HL-60 (cell line): ENCODE results near the gene TESK2.

ENCODE experiments used
- CTCF ChIP-seq: IDR thresholded peaks from one replicate; pipeline ENCODE4 v1.5.1; 2011; ENCODE audit warnings: low read length, control low read depth, inconsistent platforms; ENCODE audit not compliant: insufficient read depth
- GABPA ChIP-seq: IDR thresholded peaks from 2 replicates; pipeline ENCODE4 v1.6.1; 2012; ENCODE audit warnings: low read depth
- POLR2AphosphoS5 ChIP-seq: IDR thresholded peaks from 2 replicates; pipeline ENCODE4 v1.6.1; 2012; ENCODE audit warnings: low read depth
- REST ChIP-seq: IDR thresholded peaks from 2 replicates; pipeline ENCODE4 v1.6.1; 2012; ENCODE audit warnings: low read depth; ENCODE audit not compliant: insufficient replicate concordance
- SPI1 ChIP-seq: IDR thresholded peaks from 2 replicates; pipeline ENCODE4 v1.6.1; 2012; ENCODE audit warnings: low read depth, mild to moderate bottlenecking, borderline replicate concordance

- TF ChIP-seq REST (no peak), CTCF (no peak), POLR2AphosphoS5 (no peak), GABPA (no peak), SPI1 (no peak)
Measured at GRCh38 chr1:45448357-45448756, 42.6 kb downstream of the TESK2 start.
